GM19239 (cell line): ENCODE measurements around the gene DNMT3B.

Experiments
- DNase-seq: peaks from one replicate; pipeline ENCODE4 v3.0.0; 2011; ENCODE audit warnings: low spot score; ENCODE audit not compliant: insufficient read length
- FAIRE-seq: peaks from 2 replicates; lab custom pipeline; 2011; peaks lifted over from hg19 to GRCh38; lab: Jason Lieb, UNC

The DNMT3B gene

GRCh38 chr20:32819992-32820697, 58.0 kb downstream of the DNMT3B start:
- no peak for FAIRE-seq
- peak; percentile 58 for DNase-seq

GRCh38 chr20:32820698-32821377, 58.7 kb downstream of the DNMT3B start:
- FAIRE-seq, result no peak
- no peak for DNase-seq

DNA sequence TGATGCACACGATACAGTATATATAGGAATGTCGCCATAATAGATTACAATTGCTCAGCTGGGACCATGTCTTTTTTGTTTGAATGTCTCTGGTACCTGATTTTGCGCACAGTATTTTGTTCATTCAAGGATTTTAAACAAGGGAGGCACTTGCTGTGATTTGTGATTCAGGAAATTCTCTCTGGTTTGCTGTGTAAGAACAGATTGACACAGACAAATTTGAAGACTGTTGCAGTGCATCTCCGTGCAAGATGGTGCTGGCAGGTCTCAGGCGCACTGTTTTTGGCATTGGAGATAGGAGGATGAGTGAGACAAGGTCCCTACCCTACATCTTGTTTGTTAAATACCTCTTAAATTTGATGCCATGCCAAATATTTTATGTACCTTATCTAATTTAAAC, 60.0 kb downstream of the DNMT3B start:
- no peak for FAIRE-seq
- no peak for DNase-seq

DNA sequence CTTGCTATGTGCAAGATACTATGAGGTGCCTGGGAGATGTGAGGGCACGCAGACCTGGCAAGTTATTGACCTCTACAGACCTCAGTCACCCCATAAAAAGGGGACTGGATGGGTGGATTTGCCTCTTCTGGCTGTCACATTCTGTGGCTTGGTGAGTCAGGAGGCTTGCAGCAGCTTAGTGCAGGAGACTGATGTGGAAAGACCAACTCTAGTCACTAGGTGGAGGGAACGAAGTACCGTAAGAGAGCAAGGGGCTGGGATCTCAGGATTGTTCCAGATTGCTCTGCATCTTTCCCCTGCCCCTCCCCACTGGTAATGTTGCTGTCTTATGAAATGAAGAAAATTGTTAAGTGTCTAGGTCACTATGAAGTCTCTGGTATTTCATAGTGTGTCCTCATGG, 60.9 kb downstream of the DNMT3B start:
- FAIRE-seq, result no peak
- DNase-seq, result no peak

GRCh38 chr20:32823737-32824588, 61.8 kb downstream of the DNMT3B start:
- no peak for FAIRE-seq

DNA sequence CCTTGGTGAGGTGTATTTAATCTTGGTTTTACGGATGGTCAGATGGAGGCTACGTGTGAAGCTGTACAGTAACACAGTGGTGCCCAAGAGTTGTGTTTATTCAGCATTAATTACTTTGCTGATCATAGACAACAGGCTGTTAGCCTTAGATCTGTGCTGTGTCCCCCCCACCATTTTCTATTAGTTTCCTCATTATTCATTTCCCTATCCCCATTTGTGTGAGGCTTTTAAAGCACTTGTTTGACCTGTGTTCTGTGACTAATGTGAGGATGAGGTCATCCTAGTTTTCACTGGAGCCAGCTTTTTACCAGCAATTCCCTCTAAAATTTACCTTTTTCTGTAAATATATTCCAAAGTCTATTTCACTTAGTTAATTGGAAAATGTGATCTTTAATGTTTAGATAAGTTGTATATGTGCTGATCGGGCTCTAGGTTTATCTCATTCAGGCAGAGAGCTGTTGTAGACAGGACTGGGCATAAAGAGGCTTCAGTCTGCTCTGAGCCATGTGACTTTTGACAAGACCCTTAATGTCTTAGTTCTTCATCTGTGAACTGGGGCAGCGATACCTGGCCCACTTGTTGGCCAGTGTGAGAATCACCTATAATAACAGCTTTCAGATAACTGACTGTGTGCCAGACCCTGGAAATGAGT, 66.0 kb downstream of the DNMT3B start:
- FAIRE-seq (no peak), DNase-seq (no peak)

More at GRCh38 chr20:32823737-32824588, 61.8 kb downstream of the DNMT3B start:
- no peak for DNase-seq

- DNase-seq, result no peak
- FAIRE-seq, result no peak
Measured at GRCh38 chr20:32829311-32830005, 67.3 kb downstream of the DNMT3B start.

GRCh38 chr20:32830437-32830836, 68.3 kb downstream of the DNMT3B start:
- FAIRE-seq (no peak), DNase-seq (no peak)

DNA sequence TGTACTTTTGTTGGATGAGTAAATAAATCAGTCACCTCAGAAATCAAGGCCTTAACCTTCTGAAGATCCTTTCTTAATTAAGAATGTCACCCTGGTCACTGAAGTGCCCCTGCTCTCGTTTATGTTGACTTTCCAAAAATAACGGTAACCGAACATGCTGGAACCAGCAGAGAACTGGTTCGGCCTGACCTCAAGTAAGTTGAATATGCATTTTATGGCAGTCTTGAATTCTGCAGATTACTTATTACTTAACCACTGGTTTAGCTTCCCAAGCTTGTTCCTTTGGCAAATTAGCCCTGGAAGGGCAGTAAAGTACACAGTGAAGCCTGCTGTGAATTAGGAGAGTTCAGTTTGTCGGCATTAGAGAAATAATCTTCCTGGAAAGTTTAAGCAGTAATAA, 69.8 kb downstream of the DNMT3B start:
- FAIRE-seq (no peak), DNase-seq (no peak)

DNA sequence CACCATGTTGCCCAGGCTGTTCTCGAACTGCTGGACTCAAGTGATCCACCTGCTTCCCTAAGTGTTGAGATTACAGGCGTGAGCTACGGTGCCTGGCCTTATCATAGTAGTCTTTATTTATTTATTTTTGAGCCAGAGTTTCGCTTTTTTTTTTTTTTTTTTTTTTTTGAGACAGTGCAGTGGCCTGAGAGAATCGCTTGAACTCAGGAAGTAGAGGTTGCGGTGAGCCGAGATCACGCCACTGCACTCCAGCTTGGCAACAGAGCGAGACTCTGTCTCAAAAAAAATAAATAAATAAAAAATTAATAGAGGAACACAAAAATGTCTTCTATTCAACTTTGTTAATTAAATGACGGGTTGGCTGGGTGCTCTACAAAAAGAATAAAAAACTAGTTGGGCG, 70.5 kb downstream of the DNMT3B start:
- FAIRE-seq (no peak), DNase-seq (no peak)

GRCh38 chr20:32834972-32835371, 72.8 kb downstream of the DNMT3B start:
- DNase-seq (no peak), FAIRE-seq (no peak)

- FAIRE-seq, result no peak
Measured at GRCh38 chr20:32837157-32837556, 75.0 kb downstream of the DNMT3B start.

DNA sequence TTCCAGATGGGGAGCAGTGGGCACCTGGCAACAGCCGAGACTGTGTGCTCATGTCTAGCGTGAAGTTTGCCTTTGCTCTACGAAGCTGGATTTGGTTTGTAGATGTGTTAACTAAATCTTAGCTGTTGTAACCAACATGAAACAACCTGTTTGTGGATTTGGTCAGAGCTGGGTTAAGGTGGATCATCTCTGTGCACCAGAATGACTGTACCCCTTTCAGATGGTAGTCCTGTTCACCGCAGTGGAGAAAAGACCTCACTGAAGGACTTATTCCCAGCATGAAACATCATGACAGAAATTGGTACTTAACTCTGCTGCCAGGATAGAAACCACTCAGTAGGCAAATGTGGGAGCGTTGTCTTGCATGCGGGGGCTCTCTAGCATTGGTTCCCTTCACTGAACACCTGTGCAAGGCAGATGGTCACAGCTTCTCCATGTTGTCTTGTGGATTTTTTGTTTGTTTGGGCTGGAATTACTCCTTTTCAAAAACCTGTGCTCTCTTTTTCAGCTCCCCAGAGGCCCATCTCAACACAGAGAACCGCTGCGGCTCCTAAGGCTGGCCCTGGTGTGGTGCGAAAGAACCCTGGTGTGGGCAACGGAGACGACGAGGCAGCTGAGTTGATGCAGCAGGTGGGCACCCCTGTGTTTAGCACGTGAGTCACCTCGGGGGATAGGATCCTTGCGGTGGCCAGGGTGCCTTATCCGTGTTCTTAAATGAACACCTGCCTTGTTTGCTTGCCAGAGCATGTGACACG, 77.2 kb downstream of the DNMT3B start:
- DNase-seq (no peak), FAIRE-seq (no peak)

More at GRCh38 chr20:32837157-32837556, 75.0 kb downstream of the DNMT3B start:
- DNase-seq, result no peak

DNA sequence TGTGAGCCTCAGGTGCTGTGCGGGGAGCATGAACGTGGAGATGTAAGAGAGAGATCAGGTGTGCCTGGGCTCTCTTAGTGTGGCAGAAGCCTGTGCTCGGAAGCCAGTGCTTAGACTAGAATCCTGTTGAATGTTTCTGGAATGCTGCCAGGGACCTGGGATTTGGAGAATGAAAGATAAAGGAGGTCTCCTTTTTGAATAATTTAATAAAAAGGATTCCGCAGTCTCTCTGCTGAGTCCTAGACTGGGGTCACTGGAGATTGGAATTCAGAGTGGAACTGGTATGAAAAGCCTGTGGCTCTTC, 77.7 kb downstream of the DNMT3B start:
- no peak for DNase-seq
- no peak for FAIRE-seq

DNA sequence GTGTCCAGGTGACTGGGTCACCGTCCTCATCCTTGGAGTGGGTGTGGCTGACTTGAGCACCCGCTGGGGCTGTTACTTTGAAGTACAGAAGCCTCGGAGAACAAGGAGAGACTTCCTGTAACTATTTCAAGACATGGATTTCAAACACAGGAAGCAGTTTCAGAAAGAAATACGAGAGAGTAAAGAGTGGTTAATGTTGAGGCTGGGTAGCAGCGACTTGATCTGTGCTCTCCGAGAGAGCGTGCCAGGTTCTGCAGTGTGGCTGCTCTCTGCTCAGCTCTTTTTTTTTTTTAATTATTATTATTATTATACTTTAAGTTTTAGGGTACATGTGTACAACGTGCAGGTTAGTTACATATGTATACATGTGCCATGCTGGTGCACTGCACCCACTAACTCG, 79.0 kb downstream of the DNMT3B start:
- FAIRE-seq (no peak), DNase-seq (no peak)

GRCh38 chr20:32841632-32842031, 79.4 kb downstream of the DNMT3B start:
- DNase-seq, result no peak
- FAIRE-seq, result no peak

- DNase-seq (no peak), FAIRE-seq (no peak)
Measured at GRCh38 chr20:32842688-32843524, 80.7 kb downstream of the DNMT3B start.

GRCh38 chr20:32845786-32846185, 83.6 kb downstream of the DNMT3B start:
- DNase-seq (no peak), FAIRE-seq (no peak)

DNA sequence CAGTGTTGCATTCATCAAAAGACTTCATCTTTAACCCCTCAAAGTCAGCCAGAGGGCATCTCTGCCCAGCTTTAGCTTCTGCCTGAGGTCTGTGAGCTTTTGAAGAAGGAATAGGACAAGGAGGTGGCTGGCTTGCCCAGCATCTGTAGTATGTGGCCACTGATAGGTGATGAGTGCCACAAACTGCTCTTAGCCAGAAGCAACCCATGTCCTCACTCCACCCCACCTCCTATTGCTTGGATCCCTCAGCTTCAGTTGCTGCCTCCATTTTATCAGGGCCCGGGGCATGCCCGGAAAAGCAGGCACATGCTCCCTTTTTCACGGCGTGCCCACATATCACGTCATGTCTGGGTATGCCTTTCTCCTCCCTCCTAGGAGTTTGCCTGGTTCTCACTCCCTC, 84.7 kb downstream of the DNMT3B start:
- FAIRE-seq (no peak), DNase-seq (no peak)
